ENCODE data around the gene RABGAP1L. TPM values are rescaled to one million over a fixed set of nuclear protein-coding genes. Genes with fewer than 3 reads are reported as not detected.

Gene RABGAP1L
- total and polyA plus RNA-seq, 10 donors: 30.3 to 125 (median 77.7) TPM

DNA sequence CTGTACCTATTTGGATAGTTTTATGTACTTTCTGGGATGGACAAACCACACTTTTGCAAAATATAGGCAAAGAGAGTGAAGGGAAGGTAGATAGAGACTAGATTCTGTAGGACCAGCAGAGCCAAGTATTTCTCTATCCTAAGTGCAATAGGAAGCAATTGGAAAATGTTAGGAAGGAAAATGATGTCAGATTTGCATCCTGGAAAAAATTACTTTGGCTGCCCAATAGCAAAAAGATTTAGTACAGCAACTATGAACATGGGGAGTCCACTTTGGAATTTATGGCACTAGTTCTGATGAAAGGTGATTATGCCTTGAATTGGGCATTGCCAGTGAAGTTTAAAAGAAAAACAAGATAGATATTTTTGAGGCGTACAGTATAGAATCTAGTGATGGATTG is 789.7 kb downstream of the RABGAP1L start:
- TF ChIP-seq POLR2AphosphoS5 (IDR thresholded peaks at IDR 0.05) (no peak), CTCF (IDR thresholded peaks at IDR 0.05 in 8 of 11, conservative IDR thresholded peaks at IDR 0.05 in 3 of 11) (no peak), POLR2A (IDR thresholded peaks at IDR 0.05) (no peak)
- WGBS, 5 donors: 89 to 100% (median 94%) methylated on average over 1 of the region's 1 CpG

DNA sequence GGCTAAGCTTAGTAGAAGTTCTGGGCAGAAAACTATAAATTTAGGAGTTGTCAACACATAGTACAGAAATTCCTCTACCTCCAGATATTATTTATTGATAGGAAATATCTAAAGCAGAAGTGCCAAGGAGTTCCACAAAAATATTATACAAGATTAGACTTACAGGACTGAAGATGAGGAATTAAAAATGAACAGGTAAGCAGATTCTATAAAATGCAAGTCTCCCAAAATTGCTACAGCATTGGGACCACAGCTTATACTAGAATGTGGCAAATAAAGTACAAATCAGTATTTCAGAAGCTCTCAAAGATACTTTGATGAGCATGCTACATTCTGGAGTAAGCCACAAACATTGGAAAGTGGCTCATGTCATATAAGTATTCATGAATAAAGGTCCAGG is 790.3 kb downstream of the RABGAP1L start:
- intact Hi-C loops (cut with DNase I; ENCODE audit: low total_unique reads): no loop called here
- H3K27ac ChIP-seq: no peak overlapping the region
- H3K4me1 ChIP-seq: peaks cover 7 to 17% (median 15%) of the 10 kb centered on the region in 6 donors
- no peak for DNase-seq
- no peak for TF ChIP-seq CTCF (IDR thresholded peaks at IDR 0.05 in 8 of 11, conservative IDR thresholded peaks at IDR 0.05 in 3 of 11)
- no peak for TF ChIP-seq POLR2A (IDR thresholded peaks at IDR 0.05)
- TF ChIP-seq POLR2AphosphoS5 (IDR thresholded peaks at IDR 0.05): no peak
- H3K4me3 ChIP-seq: no peak overlapping the region
- no peaks in the 10 kb centered on the region for H3K9me3 ChIP-seq
- no peaks in the 10 kb centered on the region for H3K36me3 ChIP-seq
- H3K27me3 ChIP-seq (replicated peaks in 1 of 7): no peaks in the 10 kb centered on the region

More for the DNA sequence above, 789.7 kb downstream of the RABGAP1L start:
- Histone ChIP-seq H3K4me3 (no peak overlapping the region), H3K27ac (no peak overlapping the region), H3K27me3 (replicated peaks in 1 of 7) (no peaks in the 10 kb centered on the region), H3K36me3 (no peaks in the 10 kb centered on the region), H3K4me1 (peaks cover 5 to 11% (median 10%) of the 10 kb centered on the region in 6 donors), H3K9me3 (no peaks in the 10 kb centered on the region)
- DNase-seq: no peak
- intact Hi-C loops (cut with DNase I; ENCODE audit: low total_unique reads): no loop called here

DNA sequence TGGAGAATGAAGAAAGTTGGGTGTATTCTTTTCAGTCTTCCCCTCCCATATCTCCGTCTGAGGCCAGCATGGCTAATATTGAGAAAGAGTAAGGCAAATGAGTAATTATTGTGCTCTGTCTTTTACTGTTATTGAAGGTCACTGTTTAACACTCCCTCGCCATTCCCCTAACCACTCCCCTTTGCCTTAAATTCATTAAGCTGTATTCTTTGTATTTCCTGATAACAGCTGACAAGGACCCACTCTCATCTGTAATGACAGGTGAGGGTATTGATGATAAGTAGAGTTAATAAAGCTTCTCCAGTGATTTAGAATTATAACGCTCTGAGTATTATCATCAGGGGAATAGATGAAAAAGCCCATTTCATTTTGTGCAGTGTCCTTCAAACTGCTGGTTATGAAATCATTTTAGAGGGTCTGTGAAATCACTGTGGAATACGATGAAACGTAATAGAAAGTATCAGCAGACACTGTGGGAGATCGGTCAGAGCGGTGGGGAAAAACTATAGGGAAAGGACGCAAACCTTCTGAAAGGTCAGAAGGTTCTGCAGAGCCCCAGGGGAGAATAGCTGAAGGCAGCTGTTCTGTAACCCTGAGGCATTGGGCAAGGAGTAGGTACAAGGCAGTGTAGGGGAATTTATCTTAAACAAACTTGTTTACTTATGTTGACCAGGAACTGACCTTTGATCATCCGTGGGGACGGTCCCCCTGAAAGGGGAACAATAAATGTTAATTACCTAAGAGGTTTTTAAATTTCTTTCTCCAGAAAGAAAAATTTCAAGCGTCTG is 794.2 kb downstream of the RABGAP1L start:
- Histone ChIP-seq H3K9me3 (no peaks in the 10 kb centered on the region), H3K4me3 (no peak overlapping the region), H3K36me3 (peaks cover 0 to 6% (median 0%) of the 10 kb centered on the region in 6 donors), H3K27me3 (replicated peaks in 1 of 7) (no peaks in the 10 kb centered on the region), H3K4me1 (peaks cover 12 to 47% (median 25%) of the 10 kb centered on the region in 6 donors), H3K27ac (peak overlapping the region in 4 of 8 donors; percentile 20 to 43 (median 33))
- TF ChIP-seq CTCF (IDR thresholded peaks at IDR 0.05 in 8 of 11, conservative IDR thresholded peaks at IDR 0.05 in 3 of 11) (no peak), POLR2A (IDR thresholded peaks at IDR 0.05) (no peak), POLR2AphosphoS5 (IDR thresholded peaks at IDR 0.05) (no peak)
- DNase-seq: no peak
- intact Hi-C loops (cut with DNase I; ENCODE audit: low total_unique reads): no loop called here
- WGBS, 5 donors: 64 to 71% (median 70%) methylated on average over 11 of the region's 11 CpGs

- Histone ChIP-seq H3K4me3 (no peak overlapping the region), H3K4me1 (peaks cover 12 to 49% (median 25%) of the 10 kb centered on the region in 6 donors), H3K9me3 (no peaks in the 10 kb centered on the region), H3K36me3 (peaks cover 0 to 8% (median 0%) of the 10 kb centered on the region in 6 donors), H3K27ac (peak overlapping the region in 4 of 8 donors; percentile 20 to 43 (median 33)), H3K27me3 (replicated peaks in 1 of 7) (no peaks in the 10 kb centered on the region)
- intact Hi-C loops (cut with DNase I; ENCODE audit: low total_unique reads): no loop called here
- TF ChIP-seq POLR2A (IDR thresholded peaks at IDR 0.05) (no peak), CTCF (IDR thresholded peaks at IDR 0.05 in 8 of 11, conservative IDR thresholded peaks at IDR 0.05 in 3 of 11) (no peak), POLR2AphosphoS5 (IDR thresholded peaks at IDR 0.05) (no peak)
- no peak for DNase-seq
These were observed 794.7 kb downstream of the RABGAP1L start for GRCh38 chr1:174954073-174954460.

All from spleen (tissue), 11 donors.